ENCODE measurements around the gene TIGD2.

Gene TIGD2

GRCh38 chr4:89162987-89163386 lies 51.7 kb downstream of the TIGD2 start:
- no peak for DNase-seq

GRCh38 chr4:89164400-89164799 lies 53.1 kb downstream of the TIGD2 start:
- no peak for DNase-seq

Measured in 8988T (cell line).